Stimulated activated CD8-positive, alpha-beta memory T cell treated with anti-CD3 and anti-CD28 coated beads, Interleukin-7, amount 100 ng/mL, for 1 hour (primary cell): ENCODE results near the gene EHBP1.

ENCODE experiments used
- DNase-seq, 2 donors: peaks; one replicate each; pipeline ENCODE4 v3.0.0-alpha.2; 2020; ENCODE audit warnings: low read depth in 2 of 2

Gene EHBP1

DNA sequence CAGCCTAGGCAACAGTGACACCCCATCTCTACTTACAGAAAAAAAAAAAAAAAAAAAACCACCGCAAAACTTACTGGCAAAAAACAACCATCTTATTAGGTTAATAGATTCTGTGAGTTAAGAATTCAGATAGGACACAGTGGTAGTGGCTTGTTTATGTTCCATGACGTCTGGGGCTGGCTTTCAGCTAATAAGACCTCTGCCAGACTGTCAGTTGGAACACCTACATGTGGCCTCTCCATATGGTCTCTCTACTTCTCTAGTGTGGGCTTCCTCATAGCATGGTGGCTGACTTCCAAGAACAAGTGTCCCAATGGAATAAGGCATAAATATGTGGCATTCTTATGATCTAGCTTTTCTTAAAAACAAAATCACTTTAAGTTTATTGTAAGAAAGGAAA is 251.1 kb downstream of the EHBP1 start:
- no peak for DNase-seq

DNA sequence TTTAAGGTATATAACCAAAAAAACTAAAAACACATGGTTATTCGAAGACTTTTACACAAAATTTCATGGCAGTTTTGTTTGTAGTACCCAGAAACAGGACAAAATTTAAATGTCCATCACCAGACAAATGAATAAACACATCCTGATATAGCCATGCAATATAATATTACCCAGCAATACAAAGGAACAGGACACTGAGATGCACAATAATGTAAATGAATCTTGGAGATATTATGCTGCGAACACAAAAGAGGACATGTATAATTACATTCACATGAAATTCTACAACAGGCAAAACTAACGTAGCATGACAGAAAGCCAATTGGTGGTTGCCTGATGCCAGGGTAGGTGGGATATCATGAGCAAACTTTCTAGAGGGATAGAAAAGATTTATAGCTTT is 252.7 kb downstream of the EHBP1 start:
- DNase-seq = no peak

DNA sequence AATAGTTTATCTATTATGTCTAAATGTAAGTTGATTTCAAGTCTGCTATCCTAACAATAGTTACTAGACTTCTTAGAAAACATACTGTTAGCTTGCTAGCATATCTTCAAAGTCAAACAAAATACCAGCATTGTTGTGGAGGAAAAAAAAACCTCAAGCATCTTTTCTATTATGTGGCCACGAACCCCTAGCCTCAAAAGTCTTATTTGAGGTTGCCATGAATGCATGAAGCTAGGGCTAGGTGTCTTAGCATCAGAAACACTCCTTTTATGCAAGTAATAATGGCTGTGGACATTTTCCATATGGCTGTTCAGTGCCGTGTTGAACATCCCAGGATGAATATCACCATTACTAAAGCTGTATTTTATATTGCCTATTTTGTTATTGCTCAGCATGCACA is 258.5 kb downstream of the EHBP1 start:
- no peak for DNase-seq

DNA sequence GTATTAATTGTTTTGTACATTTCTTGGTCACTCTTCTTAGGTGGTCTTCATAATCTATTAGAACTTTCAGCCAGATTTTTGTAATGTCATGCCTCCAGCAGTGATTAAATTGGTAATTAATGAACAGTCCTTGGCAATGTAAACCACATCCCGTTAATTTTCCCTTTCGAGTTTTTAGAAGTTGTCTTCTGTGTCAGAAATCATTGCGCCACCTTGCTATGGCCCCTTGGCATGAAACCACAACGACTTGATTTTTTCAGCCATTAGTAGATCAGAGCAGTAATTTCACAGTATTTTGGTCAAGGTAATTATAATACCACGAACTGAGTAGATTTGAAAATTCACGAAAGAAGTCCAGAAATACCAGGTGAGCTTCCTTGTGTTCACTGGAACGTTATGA is 259.2 kb downstream of the EHBP1 start:
- no peak for DNase-seq

DNA sequence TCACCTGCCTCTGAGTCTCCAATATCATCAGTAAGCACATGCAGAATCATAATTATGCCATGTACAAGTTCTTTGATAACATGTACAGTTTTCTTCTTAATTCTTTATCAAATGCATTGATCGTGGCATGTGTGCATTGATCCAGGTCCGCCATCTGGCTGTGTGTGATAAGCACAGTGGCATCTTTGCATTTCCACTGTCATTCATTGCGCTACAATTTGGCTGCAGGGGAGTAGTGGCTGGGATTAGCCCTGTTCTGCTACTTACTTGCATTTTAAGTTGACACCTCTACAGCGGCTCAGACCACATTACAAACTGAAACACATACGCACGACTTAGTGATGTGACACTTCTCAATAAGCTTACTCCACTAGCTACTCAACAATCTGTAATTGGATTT is 261.5 kb downstream of the EHBP1 start:
- no peak for DNase-seq

DNA sequence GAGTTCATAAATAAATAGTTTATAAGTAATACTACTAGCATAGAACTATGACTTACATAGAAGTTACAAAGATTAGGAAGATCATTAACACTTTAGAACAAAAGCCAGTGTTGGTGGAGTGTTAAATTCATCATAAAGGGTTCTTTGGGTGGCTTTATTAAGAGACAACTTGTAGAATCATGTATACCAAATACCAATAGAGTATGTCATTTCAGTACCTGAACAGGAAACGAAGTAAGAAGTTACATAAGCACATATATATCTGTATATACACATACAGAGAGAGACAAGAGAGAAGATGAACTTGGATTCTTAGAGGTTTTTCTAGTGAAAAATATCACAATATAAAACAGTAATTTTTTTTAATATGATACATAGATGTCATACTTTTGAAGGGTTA is 262.7 kb downstream of the EHBP1 start:
- DNase-seq = no peak

DNA sequence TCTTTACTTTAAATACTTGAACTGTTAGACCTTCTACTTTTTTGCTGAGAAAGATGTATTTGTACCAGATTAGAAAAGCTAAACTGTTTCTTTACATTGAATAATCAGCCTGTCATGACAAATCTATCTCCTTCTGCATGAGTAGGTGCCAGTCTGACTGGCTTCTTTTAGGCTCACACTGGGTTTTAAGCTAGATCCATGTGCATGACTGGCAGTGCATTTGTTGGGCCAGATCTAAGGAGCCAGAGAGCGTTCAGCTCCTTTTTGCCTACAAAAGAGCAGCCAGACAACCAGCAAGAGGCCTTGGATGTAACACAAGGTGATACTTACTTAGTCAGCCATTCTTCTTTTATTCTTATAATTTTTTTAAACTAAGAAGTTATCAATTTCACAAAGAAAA is 263.2 kb downstream of the EHBP1 start:
- no peak for DNase-seq

DNA sequence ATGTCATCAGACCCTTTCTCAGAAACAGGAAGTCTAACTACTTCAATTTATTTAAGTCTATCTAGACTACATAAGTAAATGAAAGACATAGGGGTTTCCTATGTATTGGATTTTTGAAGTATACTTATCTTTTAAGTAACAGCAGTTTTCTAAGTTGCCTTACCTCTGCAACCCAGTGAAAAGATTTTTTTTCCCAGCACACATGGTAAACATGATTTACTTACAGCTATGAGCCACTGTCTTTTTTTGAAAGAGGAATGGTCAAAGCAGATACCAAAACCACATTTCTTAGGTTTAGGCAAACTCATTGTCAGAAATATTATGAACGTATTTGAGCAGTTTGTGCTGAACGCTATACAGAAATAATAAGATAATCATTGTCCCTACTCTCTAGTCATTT is 266.4 kb downstream of the EHBP1 start:
- no peak for DNase-seq

DNA sequence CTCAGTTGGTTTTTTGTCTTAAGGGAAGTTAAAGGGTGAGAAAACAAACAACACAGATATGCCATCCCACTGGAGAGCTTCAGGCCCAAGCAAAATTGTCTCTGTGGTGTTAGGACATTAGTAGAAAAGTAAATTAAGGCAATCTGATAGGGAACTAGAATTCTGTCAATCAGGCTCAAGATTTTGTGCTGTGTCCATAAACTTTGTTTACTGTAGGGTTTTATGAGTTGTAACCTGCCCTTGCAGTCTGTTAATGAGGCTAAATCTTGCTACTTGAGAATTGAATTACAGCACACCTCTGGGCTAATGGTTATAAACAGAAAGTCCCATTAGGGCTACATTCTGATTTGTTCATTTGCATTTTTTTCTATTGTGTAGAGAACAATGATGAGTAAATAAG is 267.1 kb downstream of the EHBP1 start:
- no peak for DNase-seq

DNA sequence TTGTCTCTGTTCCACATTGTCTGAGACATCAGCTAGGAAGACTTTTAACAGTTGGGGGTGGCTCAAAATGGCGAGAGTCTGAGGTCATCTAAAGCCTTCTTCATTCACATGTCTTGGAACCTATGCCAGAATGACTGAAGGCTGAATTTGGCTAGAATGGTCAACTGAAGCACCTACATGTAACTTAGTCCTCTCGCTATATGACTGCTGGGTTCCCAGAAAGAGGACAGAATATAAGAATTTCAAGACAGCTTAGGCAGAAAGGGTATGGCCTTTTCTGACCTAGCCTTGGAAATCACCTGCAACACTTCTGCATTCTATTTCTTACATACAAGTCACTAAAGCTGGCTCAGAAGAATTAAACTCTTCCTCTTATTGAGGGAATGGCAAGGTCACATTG is 269.5 kb downstream of the EHBP1 start:
- DNase-seq = no peak

DNA sequence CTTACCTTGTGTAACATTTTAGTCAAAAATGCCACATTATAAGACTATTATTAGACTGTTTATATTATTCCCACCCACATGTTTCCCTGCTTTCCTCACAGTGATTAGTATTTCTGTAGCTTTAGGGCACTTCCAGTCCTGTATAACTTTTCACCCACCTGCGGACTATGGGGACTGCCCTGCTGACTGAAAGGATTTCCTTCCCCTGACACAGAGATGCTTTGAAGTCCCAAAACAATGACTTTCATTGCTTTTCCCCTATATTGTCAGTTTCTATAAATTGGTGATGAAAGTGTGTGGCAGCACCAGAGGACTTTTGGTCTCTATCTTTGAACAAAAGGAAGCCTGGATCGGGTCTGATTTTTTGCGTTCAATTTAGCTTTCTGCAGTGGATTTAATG is 286.1 kb downstream of the EHBP1 start:
- DNase-seq = no peak

DNA sequence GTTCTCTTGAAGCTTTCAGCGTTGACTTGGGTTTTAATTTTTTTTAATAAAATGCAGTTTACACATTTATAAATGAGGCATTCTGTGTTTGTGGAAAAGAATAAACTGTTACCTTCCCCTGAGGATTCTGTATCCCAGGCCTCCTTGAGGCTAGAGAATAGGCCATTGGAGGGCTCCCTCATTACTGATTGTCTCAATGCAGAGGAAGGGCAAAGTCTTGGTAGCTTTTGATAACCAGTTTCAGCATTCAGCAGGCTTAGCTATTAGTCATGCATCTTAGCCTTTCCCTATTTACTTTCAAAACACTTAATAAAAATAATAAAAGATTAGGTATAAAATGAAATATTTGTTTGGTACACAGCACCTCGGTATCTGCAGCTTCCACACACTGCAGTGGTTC is 287.0 kb downstream of the EHBP1 start:
- no peak for DNase-seq

DNA sequence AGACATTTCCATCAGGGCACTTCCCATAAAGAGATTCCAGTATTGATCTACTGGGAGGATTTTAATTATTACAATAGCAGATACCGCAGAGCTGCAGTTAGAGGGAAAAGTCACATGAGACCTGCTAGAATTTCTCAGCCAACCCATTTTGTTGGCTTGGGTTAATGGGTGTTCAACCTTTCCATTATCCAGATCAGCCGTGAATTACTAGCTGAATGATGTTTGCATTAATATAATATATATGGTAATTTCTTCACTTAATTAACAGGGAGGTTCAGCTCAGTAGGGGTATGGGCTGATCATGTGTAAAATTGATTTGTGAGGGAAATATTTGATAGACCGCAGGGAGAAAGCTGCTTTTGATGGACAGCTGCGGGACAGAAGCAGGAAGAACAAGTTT is 288.7 kb downstream of the EHBP1 start:
- DNase-seq = no peak

DNA sequence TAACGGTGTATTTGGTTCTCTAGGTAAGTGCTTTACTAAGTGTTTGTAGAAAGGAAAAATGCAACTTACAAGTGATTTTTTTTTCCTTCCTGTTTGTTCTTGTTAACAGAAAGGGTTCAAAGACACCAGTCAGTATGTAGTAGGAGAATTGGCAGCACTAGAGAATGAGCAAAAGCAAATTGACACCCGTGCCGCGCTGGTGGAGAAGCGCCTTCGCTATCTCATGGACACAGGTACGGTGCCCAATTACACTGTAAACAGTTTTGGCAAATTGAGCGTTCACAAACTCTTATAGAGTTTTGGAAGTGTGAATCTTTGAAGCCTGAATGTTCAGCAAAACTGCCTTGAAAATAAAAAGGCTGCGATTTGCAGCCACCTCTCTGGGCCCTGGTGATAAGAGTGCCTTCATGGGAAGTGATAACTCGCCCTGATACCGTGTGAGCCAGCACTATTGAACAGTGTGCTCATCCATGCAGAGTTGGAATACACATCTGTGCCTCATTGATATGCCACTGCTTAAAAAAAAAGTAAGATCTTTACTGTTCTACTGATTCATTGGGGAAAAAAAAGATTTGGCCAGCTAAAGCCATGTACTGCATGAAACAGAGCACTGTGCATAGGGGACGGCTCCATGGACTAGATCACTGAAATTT is 291.1 kb downstream of the EHBP1 start:
- DNase-seq = no peak

DNA sequence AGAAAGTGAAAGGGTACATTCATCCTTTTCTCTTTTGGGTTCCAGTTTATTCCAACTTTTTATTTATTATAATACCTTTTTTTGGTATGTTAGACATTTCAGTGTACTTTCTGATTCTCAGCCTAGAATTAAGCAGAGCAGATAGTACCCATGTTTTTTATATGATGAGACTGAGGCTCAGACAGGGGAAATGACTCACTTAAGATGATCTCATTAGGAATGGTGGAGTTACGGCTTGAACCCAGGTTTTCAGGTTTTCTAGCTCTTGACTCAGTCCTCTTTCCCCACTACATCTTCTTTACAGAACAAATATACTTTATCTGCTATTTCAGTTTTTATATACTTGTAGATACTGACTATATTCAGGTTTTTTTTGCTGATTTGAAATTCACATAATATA is 293.4 kb downstream of the EHBP1 start:
- no peak for DNase-seq

DNA sequence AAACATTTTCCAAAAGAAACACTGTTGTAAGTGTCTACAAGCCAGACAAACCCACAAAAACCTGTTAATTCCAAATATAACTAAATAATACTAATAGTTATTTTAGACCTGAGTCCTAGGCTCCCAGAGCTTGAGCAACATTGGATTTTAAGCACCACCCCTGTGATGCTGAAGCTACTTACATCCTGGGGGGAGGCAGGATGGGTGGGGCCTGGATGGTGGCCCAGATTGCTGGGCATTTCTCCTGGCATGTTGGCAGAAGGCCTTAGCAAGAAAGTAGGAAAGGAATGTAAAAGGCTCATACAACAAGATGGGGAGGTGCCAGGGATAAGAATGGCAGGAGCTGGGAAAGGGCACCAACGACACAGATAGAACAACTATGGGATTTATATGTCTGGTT is 294.4 kb downstream of the EHBP1 start:
- DNase-seq = no peak

DNA sequence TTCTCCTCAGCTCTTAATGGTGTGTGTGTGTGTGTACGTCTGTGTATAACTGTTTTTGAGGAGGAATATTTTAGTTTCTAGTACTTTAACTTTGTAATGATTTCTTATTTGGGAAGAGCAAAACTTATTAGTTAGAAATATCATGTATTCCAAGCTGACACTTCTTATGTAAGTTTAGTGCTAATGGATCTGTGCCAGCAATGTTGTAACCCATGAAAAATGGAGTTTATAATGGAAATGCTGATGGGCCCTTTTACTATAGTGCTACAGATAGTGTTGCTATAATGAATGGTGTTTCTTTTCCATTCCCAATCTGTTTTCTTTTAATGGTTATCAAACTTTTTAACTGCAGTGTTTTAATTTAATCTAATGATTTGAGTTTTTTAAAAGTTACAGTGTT is 295.3 kb downstream of the EHBP1 start:
- DNase-seq = no peak

DNA sequence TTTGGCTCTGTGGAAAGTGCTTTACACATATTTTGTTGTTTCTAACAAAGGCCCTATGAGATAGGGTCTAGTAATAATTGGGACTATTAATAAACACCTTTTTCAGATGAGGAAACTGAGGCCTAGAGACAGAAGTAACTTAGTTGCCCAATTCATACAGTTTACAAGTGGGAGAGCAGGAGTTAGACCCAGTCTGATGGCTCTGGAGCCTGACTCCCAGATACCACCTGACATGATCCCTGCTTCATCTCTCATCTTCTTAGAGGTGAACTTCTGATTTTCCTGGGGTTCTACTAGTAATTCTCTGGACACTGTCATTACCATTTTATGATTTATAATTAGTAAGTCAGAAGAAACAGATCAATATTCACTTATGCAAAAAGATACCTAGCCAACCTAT is 296.1 kb downstream of the EHBP1 start:
- DNase-seq = no peak

DNA sequence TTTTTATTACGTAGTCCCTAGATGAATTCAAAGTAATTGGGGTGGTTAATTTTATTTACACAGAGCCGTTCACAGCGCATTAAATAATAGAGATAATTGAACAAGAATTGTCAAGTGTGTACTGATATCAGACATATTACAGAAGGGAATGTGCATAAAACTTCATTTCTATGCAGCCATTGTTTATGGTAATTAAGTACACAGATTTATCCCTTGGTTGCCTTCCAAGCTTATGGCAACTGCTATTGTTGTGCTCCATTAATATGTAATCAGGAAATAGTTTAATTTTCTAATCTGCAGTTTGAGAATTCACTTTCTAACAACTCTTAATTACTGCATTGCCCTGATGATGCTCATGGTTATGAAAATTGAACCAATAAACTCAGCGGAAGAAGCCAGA is 297.8 kb downstream of the EHBP1 start:
- no peak for DNase-seq

DNA sequence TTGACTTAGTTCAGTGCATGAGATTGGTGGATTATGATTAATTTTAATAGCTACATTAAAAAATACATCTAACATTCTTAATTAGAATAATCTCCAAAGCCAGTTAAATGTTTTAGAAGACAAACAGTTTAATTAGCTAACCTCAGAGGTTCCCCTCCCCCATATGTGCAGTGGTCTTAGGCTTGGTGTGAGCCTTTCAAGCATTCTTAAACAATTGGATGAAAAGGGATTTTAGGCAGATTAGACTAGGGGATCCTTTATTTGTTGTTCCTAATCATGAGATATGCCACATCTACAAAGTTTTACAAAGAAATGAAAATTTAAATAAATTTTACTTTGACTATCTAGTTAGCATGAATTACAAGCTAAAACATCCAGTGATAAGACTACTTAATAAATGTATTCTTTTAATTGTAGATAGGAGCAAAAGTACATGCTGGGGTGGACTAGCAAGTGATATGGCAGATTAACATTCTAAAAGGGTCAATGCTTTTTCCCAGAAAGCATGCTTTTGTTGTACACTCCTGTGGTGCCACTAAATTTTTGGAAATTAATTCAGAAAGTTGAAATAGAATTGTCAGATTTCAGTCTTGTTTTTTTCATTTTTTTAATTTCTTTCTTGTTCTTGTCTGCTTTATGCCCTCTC is 302.4 kb downstream of the EHBP1 start:
- no peak for DNase-seq

DNA sequence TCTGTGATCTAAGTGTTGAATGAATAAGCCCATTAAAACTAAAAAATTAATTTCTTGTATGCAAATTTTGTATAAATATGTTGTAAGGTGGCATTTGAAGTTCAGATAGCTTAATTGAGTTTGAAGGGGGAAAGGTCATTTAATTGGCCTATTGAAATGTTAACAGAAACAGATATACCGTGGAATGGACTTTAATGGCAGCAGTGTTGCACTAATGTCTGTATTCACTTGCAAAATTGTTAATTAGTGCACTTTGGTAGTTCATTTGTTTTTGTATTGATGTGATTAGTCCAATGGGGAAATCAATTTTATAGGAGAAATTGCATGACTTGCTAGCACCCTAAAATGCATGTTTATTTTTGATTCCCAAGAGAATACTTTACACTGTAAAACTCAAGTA is 303.3 kb downstream of the EHBP1 start:
- no peak for DNase-seq

DNA sequence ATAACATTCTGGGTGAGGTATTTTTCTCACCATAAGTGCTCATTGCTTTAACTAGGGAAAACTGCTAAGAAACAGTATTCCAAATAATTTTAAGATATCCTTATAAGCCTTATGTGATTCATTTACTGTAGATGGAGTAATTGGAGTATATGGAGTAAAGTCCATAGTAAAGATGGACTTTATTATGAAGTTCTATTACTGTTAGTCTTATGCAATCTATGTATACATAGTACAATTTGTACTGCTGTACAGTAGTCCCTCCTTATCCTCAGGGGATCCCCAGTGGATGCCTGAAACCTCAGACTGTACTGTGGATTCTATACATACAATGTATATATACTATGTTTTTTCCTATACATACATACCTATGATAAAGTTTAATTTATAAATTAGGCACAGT is 304.0 kb downstream of the EHBP1 start:
- DNase-seq = no peak

DNA sequence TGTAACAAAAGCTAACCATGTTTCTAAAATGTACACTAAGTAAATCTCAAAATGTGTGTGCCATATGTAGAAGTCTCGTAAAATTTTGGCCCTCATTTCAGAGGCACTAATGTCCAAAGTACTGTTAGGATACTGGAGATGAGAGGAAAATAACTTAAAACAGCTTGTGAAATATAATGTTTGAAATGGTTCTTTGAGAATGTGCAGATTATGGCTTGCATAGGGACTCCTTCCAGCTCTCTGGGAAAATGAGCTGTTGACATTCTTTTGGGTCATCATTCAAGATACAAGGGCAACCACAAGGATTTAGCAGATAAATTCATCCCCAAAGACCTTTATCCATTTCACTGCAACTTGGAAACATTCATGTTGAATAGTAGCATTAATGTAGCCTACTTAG is 307.0 kb downstream of the EHBP1 start:
- no peak for DNase-seq

DNA sequence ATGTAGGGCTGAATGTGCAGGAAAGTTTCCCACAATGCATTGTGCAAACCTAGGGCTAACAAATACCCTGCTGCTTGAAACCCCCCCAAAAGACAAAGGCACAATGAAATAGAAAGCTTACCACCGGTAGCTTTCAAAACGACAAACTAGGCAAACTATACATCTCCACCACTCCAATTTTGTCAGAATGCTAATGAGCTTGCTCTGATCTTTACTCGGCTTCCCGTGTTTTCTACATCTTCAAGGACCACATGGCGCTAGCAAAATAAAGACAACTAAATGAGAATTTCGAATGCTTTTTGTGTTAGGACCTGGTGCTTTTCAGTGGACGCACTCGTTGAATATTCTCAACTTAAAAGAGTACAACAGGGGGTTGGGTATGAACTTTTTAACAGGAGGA is 307.9 kb downstream of the EHBP1 start:
- no peak for DNase-seq
